GM21515 (cell line): ENCODE data around the gene FAM98C.
"Not testable (repeated sequence)": the region's sequence is repeated elsewhere in the genome, so short reads cannot be mapped to it uniquely, and the experiment has no call there.

Source experiments
- ATAC-seq: cut with Tn5 transposase; IDR thresholded peaks from one replicate; pipeline ENCODE4 v1.9.1; 2021; ENCODE audit not compliant: unreplicated experiment

The FAM98C gene

DNA sequence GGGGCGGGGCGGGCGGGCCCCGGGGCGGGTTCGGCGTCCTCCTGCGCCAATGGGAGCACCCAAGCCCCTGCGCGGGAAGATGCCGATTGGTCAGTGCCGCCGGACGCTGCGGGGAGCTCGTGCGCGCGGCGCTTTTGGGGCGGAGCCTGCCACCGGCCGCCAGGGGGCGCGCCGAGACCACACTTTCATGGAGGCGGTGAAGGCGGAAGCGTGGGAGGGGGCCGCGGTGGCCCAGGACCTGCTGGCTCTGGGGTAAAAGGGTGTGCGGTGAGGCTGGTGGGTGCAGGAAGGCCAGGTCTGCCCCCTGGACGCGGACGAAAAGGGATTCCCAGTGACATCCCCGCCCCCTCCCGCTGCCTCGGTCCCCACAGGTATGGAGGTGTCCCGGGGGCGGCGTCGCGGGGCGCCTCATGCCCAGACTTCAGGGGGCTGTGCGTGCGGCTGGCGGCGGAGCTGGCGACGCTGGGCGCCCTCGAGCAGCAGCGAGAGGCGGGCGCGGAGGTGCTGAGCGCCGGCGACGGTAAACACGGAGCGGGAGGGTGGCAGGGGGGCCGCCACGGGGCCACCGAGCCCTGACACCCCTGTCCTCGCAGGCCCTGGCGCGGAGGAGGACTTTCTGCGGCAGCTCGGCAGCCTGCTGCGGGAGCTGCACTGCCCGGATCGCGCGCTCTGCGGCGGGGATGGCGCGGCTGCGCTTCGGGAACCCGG, at the start of gene FAM98C:
FAM98C (plus strand) TSS at position 127 of the 708 bp plus-strand sequence; CDS start at position 188, 61 bp downstream.
- ATAC-seq, result peak; percentile 83

DNA sequence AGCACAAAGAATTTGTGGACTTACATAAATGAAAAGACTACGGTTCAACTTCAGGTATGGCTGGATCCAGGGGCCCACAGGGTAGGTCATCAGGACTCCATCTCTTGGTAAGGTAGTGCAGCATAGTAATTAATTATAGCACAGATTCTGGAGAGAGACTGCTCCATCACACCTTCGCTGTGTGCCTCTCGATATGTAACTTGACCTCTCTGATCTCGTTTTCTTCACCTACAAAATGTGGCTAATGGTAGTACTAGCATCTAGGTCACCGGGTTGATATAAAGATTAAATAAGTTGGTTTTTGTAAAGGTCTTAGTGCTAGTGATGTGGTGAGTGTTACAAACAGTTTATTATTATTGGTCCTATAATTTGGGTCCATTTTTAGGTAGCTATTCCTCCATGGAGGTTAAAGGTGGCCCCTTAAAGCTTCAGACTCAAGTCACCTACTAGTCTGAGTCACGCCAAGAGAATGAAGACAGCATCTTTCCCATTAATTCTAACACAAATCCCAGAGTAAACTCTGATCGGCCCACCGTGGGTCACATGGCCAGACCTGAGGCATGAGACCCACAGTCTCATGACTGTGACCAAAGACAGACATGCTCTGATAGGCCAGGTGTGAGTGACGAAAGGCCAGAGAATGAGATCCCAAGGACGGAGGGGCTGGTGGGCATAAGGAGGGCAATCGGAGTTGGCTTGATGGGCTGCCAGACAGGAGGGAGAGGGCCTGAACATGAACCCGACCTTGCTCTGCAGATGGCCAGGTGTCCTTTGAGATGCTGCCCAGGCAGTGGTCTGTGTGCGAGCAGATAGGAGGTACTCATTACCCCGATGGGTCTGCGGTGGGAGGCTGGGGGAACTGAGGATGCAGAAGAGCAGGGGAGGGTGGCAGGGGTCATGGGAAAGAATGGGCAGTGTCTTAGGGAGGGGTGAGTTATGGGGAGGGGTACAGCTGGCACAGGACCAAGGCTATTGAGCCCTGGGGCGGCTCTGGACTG, 46.9 kb upstream of the FAM98C start:
- ATAC-seq, result no peak

DNA sequence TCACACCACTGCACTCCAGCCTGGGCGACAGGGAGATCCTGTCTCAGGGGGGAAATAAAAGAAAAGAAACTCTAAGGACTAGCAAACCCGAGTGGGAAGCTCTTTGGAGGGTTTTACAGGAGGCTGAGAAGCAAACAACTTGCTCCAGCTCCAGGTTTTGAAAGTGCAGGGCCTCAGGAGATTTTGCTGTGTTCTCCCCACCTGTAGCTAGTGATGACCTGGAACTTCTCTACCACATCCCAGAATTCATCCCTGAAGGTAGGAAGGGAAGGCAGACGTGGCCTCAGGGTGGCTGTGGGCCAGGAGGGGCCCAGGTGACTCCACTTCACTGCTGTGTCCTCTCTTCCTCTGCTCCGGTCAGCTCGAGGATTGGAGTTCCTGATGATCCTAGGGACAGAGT, 44.8 kb upstream of the FAM98C start:
- no peak for ATAC-seq

DNA sequence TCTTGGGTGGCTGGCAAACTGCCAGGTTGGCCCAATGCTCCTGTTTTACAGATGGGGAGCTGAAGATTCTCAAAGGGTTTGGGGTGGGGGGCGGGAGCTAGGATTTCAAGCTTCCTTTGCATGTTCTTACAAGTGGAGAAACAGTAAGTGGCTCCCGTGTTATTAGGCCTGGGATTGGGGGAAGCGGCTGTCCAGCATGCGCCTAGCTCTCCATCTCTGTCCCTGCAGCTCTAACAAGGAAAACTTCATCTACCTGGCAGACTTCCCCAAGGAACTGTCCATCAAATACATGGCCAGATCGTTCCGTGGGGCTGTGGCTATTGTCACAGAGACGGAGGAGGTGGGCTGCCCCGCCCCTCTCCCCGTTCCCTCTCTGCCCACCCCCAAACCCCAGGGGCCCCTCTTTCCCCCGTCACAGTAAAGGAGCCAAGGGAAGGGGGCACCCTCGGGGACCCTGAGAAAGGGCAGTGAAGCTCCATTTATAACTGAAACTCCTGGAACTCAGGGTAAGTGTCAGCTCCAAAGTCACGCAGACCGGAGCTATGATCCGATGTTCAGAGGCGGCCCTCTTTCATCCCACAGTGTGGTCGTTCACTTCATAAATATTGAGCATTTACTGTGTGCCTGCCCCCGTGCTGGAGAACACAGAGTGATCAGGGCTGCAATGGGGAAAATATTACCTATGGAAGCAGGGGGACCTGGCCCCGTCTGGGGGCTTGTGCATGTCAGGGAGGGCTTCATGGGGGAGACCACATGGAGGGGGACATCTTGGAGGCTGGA, 43.5 kb upstream of the FAM98C start:
- no peak for ATAC-seq

DNA sequence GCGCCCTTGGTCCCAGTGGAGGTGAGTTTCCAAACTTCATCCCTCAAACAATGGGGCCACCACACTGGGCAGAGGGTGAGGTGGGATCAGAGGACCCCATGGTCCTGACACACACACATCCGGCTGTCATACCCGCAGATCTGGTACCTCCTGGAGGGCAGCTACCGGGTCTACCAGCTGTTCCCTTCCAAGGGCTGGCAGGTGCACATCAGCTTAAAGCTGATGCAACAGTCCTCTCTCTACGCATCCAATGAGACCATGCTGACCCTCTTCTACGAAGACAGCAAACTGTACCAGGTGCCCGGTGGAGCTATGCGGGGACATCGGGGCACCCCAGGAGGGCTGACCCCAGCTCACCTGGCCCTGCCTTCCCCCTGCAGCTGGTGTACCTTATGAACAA, 42.5 kb upstream of the FAM98C start:
- no peak for ATAC-seq

DNA sequence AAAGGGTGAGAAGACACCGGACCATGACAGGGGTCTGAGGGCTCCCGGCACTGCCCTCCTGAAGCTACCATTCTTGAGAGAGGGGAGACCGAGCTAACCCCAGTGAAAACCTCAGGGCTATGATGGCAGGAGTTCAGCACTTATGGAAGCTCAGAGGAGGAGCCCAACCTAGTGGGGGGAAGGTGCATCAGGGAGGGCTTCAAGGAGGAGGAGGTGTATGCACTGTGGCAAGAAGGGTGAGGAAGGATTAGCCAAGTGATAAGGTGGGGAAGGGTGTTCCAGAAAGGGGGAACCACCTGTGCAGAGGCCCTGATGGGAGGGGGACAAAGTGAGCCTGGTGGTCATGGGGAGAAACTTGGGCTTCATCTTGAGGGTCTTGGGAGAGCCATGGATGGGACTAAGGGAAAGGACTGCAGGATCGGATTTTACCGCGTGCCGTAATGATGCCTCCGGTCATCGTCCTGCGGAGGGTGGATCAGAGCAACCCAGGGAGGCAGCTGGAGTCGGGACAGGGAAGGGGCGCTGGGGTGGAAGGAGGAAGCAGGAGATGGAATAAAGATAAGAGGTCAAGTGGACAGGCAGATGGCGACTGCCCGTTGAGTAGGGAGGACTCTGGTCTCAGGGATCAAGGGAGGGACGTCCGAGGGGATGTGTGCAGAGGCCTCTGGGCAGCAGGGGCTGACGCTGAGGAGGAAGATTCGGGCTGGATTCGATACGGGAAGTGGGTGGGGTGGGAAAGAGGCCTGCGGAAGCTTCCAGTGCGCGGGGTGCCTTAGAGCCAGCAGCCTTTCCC, 41.9 kb upstream of the FAM98C start:
- ATAC-seq, result no peak

DNA sequence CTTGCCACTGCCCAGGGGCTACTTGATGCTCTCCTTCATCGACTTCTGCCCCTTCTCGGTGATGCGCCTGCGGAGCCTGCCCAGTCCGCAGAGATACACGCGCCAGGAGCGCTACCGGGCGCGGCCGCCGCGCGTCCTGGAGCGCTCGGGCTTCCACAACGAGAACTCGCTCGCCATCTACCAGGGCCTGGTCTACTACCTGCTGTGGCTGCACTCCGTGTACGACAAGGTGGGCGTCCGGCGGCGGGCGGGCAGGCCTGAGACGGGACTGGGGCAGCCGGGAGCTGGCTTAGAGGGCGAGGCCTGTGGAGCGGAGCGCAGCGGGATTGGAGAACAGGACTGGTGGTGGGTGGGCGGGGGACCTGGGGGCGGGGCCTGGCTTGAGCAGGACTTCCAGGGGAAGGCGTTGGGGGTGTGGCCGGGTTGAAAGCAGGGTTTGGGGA, 41.2 kb upstream of the FAM98C start:
- ATAC-seq, result no peak

DNA sequence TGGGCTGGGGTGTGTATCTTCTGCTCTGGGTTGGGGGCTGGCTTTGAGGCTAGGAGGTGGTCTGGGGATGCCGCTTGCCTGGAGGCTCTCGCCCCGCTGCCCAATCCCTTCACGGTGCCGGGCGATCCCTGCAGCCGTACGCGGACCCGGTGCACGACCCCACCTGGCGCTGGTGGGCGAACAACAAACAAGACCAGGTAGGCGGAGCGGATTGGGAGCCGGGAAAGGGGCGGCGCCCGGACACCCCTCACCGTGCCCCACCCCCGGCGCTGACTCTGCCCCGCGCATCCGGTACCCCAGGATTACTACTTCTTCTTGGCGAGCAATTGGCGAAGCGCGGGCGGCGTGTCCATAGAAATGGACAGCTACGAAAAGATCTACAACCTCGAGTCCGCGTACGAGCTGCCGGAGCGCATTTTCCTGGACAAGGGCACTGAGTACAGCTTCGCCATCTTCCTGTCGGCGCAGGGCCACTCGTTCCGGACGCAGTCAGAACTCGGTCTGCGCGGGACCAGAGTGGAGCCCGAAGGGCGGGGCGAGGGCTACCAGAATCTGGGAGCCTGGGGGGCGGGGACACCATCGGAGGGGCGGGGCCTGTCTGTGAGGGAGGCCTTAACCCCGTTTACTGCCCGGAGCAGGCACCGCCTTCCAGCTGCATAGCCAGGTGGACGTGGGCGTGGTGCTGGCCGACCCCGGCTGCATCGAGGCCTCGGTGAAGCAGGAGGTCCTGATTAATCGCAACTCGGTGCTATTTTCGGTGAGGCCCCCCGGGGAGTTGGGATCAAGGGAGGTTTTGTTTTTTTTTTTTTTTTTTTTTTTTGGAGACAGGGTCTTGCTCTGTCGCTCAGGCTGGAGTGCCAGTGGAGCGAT, 40.6 kb upstream of the FAM98C start:
- ATAC-seq, result no peak

DNA sequence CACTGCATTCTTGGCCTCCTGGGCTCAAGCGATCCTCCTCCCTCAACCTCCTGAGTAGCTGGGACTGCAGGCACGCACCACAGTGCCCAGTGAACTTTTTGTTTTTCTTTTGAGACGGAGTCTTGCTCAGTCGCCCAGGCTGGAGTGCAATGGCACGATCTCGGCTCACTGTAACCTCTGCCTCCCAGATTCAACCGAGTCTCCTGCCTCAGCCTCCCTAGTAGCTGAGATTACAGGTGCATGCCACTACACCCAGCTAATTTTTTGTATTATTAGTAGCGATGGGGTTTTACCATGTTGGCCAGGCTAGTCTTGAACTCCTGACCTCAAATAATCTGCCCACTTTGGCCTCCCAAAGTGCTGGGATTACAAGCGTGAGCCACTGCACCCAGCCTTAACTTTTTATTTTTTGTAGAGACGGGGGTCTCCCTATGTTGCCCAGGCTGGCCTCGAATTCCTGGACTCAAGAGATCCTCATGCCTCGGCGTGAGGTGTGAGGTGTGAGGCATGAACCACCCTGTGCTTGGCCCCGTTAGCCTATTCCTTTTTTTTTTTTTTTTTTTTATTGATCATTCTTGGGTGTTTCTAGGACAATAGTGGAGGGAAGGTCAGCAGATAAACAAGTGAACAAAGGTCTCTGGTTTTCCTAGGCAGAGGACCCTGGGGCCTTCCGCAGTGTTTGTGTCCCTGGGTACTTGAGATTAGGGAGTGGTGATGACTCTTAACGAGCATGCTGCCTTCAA, 39.8 kb upstream of the FAM98C start:
- not testable (repeated sequence) for ATAC-seq

DNA sequence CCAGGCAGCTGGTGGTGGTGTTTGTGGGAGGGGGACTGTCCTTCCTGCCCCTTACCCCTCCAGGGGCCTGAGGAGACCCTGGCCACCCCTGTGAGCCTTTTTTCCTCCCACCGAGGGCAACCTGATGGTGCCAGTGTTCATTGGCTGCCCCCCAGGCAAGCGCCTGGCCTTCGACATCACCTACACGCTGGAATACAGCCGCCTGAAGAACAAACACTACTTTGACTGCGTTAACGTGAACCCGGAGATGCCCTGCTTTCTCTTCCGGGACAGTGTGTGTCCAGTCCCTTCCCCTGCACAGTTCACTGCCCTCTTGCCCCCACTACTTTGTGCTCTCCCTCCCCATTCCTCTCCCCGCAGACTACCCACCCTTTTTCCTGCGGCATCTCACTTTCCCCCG, 35.9 kb upstream of the FAM98C start:
- no peak for ATAC-seq

DNA sequence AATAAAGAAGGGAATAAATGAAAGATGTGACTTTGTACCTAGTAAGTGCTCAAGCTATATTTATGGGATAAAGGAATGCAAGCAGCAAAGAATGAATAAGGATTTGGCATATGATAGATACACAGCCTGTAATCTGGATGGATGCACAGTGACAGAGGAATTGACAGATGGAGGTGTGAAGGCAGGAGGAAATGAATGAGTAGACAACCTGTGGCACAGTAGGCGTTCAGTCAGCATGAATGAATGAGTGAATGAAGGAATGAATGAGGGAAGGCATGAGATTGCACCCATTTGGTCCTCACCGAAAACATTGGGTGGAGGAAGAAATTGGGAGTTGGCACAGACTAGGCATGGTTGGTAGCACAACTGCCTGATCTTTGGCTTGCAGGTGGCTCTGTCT, 33.3 kb upstream of the FAM98C start:
- ATAC-seq, result no peak

DNA sequence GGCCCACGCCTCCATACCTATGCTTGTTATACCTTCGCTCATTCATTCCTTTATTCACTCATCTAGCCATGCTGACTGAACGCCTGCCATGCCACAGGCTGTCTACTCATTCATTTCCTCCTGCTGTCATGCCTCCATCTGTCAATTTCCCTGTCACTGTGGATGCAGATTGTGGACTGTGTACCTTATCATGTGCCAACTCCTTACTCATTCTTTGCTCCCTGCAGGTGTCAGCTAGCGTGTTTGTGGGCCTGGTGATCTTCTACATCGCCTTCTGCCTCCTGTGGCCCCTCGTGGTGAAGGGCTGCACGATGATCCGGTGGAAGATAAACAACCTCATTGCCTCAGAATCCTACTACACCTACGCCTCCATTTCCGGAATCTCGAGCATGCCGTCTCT, 32.6 kb upstream of the FAM98C start:
- ATAC-seq, result no peak

DNA sequence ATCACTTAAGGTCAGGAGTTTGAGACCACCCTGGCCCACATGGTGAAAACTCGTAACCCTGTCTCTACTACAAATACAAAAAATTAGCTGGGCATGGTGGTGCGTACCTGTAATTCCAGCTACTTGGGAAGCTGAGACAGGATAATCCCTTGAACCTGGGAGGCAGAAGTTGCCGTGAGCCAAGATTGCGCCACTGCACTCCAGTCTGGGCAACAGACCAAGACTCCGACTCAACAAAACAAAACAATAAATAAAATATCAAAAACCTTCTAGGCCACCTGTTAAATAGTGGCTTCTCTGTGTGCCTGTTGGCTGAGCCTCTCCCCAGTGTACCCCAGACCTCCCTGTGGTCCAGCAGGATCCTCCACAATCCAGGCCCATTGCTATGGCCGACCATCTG, 31.8 kb upstream of the FAM98C start:
- no peak for ATAC-seq

DNA sequence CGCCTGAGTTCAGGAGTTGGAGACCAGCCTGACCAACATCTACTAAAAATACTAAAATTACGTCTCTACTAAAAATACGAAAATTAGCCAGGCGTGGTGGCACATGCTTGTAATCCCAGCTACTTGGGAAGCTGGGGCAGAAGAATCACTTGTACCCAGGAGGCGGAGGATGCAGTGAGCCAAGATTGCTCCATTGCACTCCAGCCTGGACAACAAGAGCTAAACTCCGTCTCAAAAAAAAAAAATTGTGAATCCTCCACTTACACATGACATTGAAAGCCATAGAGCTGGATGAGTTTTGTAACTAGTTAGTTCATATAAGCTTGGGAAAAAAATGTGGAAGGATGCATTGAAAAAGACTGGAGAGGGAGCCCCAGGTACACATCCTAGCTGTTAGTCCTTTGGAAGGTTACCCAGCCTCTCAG, 29.0 kb upstream of the FAM98C start:
- ATAC-seq, result no peak

DNA sequence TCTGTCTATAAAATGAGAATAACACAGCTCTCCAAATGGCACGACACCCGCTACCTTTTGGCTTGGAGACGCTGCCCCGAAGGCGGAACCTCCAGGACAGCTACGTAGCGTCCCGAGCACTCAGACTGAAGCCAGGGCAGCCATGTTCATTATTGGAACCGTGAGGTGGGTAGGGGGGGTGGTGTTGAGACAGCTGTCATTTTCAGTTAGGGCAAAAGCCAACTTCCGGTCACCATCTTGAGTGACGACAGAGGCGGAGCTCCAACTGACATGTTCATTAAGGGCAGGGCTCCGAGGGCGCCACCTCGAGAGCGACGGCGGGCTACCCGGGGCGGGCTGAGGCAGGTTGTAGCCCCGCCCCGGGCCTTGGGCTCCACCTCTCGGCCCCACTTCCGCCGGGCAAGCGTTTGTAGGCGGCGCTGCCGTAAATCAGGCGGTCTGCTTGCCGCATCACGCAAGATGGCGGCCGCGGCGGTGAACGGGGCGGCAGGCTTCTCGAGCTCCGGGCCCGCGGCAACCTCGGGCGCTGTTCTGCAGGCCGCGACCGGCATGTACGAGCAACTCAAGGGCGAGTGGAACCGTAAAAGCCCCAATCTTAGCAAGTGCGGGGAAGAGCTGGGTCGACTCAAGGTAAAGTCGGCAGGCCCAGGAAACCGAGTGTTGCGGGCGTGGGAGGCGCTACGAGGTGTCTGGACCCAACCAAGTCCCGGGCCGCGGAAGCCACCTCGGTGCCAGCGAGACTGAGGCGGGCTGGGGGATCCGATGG, 28.4 kb upstream of the FAM98C start, which contains the start of gene PSMD8:
PSMD8 (plus strand) TSS at position 240 of the 766 bp plus-strand sequence; CDS start at position 271, 31 bp downstream.
- peak; percentile 88 for ATAC-seq

DNA sequence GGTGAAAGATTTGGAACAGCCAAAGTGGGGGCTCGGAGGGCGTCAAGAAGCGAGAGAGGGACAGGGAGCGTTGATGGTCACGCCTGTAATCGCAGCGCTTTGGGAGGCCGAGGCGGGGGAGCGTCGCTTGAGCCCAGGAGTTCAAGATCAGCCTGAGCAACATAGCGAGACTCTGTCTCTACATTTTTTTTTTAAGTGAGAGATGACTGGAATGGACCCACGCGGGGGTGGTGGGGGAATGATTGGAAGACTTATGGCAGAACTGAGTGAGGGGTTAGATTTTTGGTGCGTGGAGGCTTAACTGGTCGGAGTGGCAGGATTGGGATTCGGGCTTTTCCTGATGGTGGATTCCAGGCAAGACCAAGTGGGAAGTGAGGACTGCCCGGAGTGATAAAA, 27.8 kb upstream of the FAM98C start:
- no peak for ATAC-seq

DNA sequence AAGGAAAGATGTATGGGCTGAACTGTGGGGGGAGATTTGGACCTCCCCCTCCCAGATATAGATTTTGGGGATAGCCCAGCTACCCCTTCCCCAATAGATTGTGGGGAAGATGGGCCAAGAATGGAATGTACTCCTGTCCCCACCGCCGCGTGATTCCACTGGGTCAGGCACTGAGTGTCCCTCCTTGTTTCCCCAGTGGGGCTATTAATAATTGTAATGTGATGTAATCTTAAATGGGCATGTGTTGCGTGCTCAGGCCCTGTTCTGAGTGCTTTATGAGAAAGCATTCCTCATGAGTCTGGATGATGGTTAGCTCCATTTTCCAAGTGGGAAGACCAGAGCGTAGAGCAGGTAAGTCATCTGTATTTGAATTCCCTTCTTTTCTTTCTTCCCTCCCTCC, 27.1 kb upstream of the FAM98C start:
- ATAC-seq, result no peak

DNA sequence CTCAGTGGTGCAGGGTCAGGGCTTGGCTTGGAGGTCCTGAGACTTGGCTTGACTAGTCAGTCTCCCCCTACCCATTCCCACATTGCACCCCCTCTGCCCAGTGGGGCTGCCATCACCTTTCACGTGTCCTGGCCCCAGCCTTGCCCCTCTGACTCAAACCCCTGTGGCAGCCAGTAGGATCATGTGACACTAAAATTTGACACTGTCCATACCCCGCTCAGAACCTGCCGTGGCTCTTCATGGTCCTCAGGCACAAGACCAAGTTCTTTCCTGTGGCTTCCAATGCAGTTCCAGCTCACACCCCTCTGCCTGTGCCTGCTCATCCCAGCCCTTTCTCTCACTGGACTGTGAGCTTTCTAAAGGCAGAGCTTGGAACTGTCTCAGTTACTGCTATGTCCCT, 26.3 kb upstream of the FAM98C start:
- no peak for ATAC-seq
